Stimulated activated CD4-positive, alpha-beta T cell treated with anti-CD3 and anti-CD28 coated beads, Interleukin-2, amount 100 ng/mL, for 4 hours (primary cell): ENCODE measurements around the gene KCNMA1.

Experiments
- DNase-seq: peaks from one replicate; pipeline ENCODE4 v3.0.0-alpha.2; 2020; ENCODE audit warnings: low read depth

KCNMA1 gene

GRCh38 chr10:77506517-77507200, 130.9 kb downstream of the KCNMA1 start:
- DNase-seq, result no peak

- no peak for DNase-seq
Measured at GRCh38 chr10:77505431-77506334, 131.9 kb downstream of the KCNMA1 start.

- DNase-seq, result no peak
Measured at GRCh38 chr10:77504873-77505257, 132.7 kb downstream of the KCNMA1 start.

GRCh38 chr10:77504196-77504872, 133.3 kb downstream of the KCNMA1 start:
- no peak for DNase-seq

- no peak for DNase-seq
Measured at GRCh38 chr10:77501846-77502261, 135.8 kb downstream of the KCNMA1 start.

- DNase-seq, result no peak
Measured at GRCh38 chr10:77501152-77501845, 136.3 kb downstream of the KCNMA1 start.

- DNase-seq, result no peak
Measured at GRCh38 chr10:77500754-77501151, 136.9 kb downstream of the KCNMA1 start.

- no peak for DNase-seq
Measured at GRCh38 chr10:77498829-77499228, 138.8 kb downstream of the KCNMA1 start.

GRCh38 chr10:77498210-77498609, 139.4 kb downstream of the KCNMA1 start:
- DNase-seq, result no peak

GRCh38 chr10:77497748-77498147, 139.9 kb downstream of the KCNMA1 start:
- DNase-seq, result no peak

- no peak for DNase-seq
Measured at GRCh38 chr10:77496941-77497420, 140.6 kb downstream of the KCNMA1 start.

- DNase-seq, result no peak
Measured at GRCh38 chr10:77494756-77495541, 142.7 kb downstream of the KCNMA1 start.

- no peak for DNase-seq
Measured at GRCh38 chr10:77494327-77494726, 143.3 kb downstream of the KCNMA1 start.

GRCh38 chr10:77493851-77494261, 143.8 kb downstream of the KCNMA1 start:
- no peak for DNase-seq

- no peak for DNase-seq
Measured at GRCh38 chr10:77493239-77493806, 144.3 kb downstream of the KCNMA1 start.

GRCh38 chr10:77492368-77492994, 145.1 kb downstream of the KCNMA1 start:
- DNase-seq, result no peak

GRCh38 chr10:77490534-77491314, 146.9 kb downstream of the KCNMA1 start:
- DNase-seq, result no peak

- no peak for DNase-seq
Measured at GRCh38 chr10:77486517-77486916, 151.1 kb downstream of the KCNMA1 start.

- DNase-seq, result no peak
Measured at GRCh38 chr10:77485847-77486246, 151.8 kb downstream of the KCNMA1 start.
